ENCODE results near the gene SPG21.
"Not testable (repeated sequence)": the region's sequence is repeated elsewhere in the genome, so short reads cannot be mapped to it uniquely, and the experiment has no call there.

The SPG21 gene

GRCh38 chr15:64989416-64990167, at the start of gene SPG21:
SPG21 (minus strand) TSS chr15:64989914; CDS start chr15:64983569, 6,345 bp downstream.
- peak; percentile 90 for DNase-seq

- DNase-seq, result no peak
Measured at GRCh38 chr15:65038836-65039235, 49.1 kb upstream of the SPG21 start.

GRCh38 chr15:65038428-65038827, 48.7 kb upstream of the SPG21 start:
- DNase-seq, result no peak

GRCh38 chr15:65037309-65037708, 47.6 kb upstream of the SPG21 start:
- no peak for DNase-seq

GRCh38 chr15:65034719-65035118, 45.0 kb upstream of the SPG21 start:
- DNase-seq, result no peak

GRCh38 chr15:65033659-65034269, 44.0 kb upstream of the SPG21 start:
- DNase-seq, result no peak

- no peak for DNase-seq
Measured at GRCh38 chr15:65032801-65033537, 43.3 kb upstream of the SPG21 start.

GRCh38 chr15:65029736-65030208, 40.1 kb upstream of the SPG21 start:
- no peak for DNase-seq

- DNase-seq, result peak; percentile 70
Measured at GRCh38 chr15:65028921-65029735, 39.4 kb upstream of the SPG21 start, which contains the start of gene MTFMT. MTFMT (minus strand) TSS chr15:65029639; CDS start chr15:65029613, 26 bp downstream.

GRCh38 chr15:65028338-65028737, 38.6 kb upstream of the SPG21 start:
- DNase-seq, result no peak

GRCh38 chr15:65027593-65027992, 37.9 kb upstream of the SPG21 start:
- DNase-seq, result no peak

- DNase-seq, result no peak
Measured at GRCh38 chr15:65026756-65027155, 37.0 kb upstream of the SPG21 start.

- DNase-seq, result no peak
Measured at GRCh38 chr15:65021488-65021887, 31.8 kb upstream of the SPG21 start.

GRCh38 chr15:65020419-65020818, 30.7 kb upstream of the SPG21 start:
- no peak for DNase-seq

- not testable (repeated sequence) for DNase-seq
Measured at GRCh38 chr15:65011198-65011597, 21.5 kb upstream of the SPG21 start.

GRCh38 chr15:65008983-65009382, 19.3 kb upstream of the SPG21 start:
- DNase-seq, result no peak

- DNase-seq, result no peak
Measured at GRCh38 chr15:65006876-65007275, 17.2 kb upstream of the SPG21 start.

GRCh38 chr15:65004993-65005392, 15.3 kb upstream of the SPG21 start:
- DNase-seq, result no peak

GRCh38 chr15:64997745-64998375, 8.1 kb upstream of the SPG21 start:
- no peak for DNase-seq

GRCh38 chr15:64997066-64997465, 7.4 kb upstream of the SPG21 start:
- DNase-seq, result no peak

- DNase-seq, result no peak
Measured at GRCh38 chr15:64993290-64993689, 3.6 kb upstream of the SPG21 start.

- DNase-seq, result no peak
Measured at GRCh38 chr15:64991536-64992135, 1.9 kb upstream of the SPG21 start.

All from T1000 (cell line).